Neural cell (in vitro differentiated cells): Measurements from ENCODE around the gene STAC3. TPM values are rescaled to one million over a fixed set of nuclear protein-coding genes. Genes with fewer than 3 reads are reported as not detected.
A peak's percentile ranks its signal among the peaks of the same experiment; 100 is the strongest.

Source experiments
- H2AFZ ChIP-seq: fragments of 200-600, 300-800 bp; sonication (generic), shearing (Covaris generic); 2 replicates; pipeline ENCODE4 v1.6.0; 2014; ENCODE audit warnings: low read depth, mild to moderate bottlenecking, antibody characterized with exemption, low read length, moderate library complexity
- H3F3A ChIP-seq: fragments of 200-600 bp; shearing (Covaris generic); 2 replicates; pipeline ENCODE4 v1.6.1; 2016; ENCODE audit warnings: mild to moderate bottlenecking, moderate library complexity, mixed read lengths, antibody characterized with exemption, low read length; ENCODE audit not compliant: insufficient read depth, poor library complexity, severe bottlenecking
- H3K27ac ChIP-seq: fragments of 200-600, 300-800 bp; sonication (generic), shearing (Covaris generic); 2 replicates; pipeline ENCODE4 v1.5.1; 2014; ENCODE audit warnings: mild to moderate bottlenecking, low read length, moderate library complexity
- H3K27me3 ChIP-seq: fragments of 300-800, 200-600 bp; sonication (generic), shearing (Covaris generic); 2 replicates; pipeline ENCODE4 v1.6.0; 2014; ENCODE audit warnings: mild to moderate bottlenecking, low read depth, low read length, moderate library complexity; ENCODE audit not compliant: insufficient read depth
- H3K36me3 ChIP-seq: fragments of 300-800, 200-600 bp; sonication (generic), shearing (Covaris generic); 2 replicates; pipeline ENCODE4 v1.5.1; 2014; ENCODE audit warnings: mild to moderate bottlenecking, antibody characterized with exemption, low read length, moderate library complexity; ENCODE audit not compliant: insufficient read depth
- H3K4me2 ChIP-seq: fragments of 300-800, 200-600 bp; sonication (generic), shearing (Covaris generic); 2 replicates; pipeline ENCODE4 v1.6.0; 2014; ENCODE audit warnings: mild to moderate bottlenecking, low read length
- H3K4me3 ChIP-seq: fragments of 300-800, 200-600 bp; sonication (generic), shearing (Covaris generic); 2 replicates; pipeline ENCODE4 v1.5.1; 2014; ENCODE audit warnings: mild to moderate bottlenecking, low read length, moderate library complexity
- H3K79me2 ChIP-seq: fragments of 200-600 bp; shearing (Covaris generic); replicated peaks from 2 replicates; pipeline ENCODE4 v1.6.0; 2014; ENCODE audit warnings: mild to moderate bottlenecking, low read length, moderate library complexity; ENCODE audit not compliant: insufficient read depth
- H3K9ac ChIP-seq: fragments of 300-800, 200-600 bp; sonication (generic), shearing (Covaris generic); 2 replicates; pipeline ENCODE4 v1.6.1; 2016; ENCODE audit warnings: mild to moderate bottlenecking, low read length, mixed read lengths
- H3K9me2 ChIP-seq: fragments of 200-600 bp; shearing (Covaris generic); 2 replicates; pipeline ENCODE4 v1.6.1; 2016; ENCODE audit warnings: mild to moderate bottlenecking, low read length, mixed read lengths; ENCODE audit not compliant: insufficient read depth
- H3K9me3 ChIP-seq: fragments of 200-600, 300-800 bp; sonication (generic), shearing (Covaris generic); 2 replicates; pipeline ENCODE4 v1.6.1; 2016; ENCODE audit warnings: mild to moderate bottlenecking, mixed run types, low read length, moderate library complexity, mixed read lengths
- H4K20me1 ChIP-seq: fragments of 200-600 bp; shearing (Covaris generic); 2 replicates; pipeline ENCODE4 v1.6.1; 2016; ENCODE audit warnings: mild to moderate bottlenecking, mixed run types; ENCODE audit not compliant: insufficient read depth
- CTCF ChIP-seq: fragments of 450-650 bp; IDR thresholded peaks from 2 replicates; pipeline ENCODE4 v1.5.1; 2014; ENCODE audit warnings: antibody characterized with exemption, mild to moderate bottlenecking, moderate library complexity; ENCODE audit not compliant: poor library complexity, severe bottlenecking
- EP300 ChIP-seq: fragments of 450-650 bp; conservative IDR thresholded peaks from 2 replicates; pipeline ENCODE4 v1.6.1; 2014; ENCODE audit warnings: antibody characterized with exemption, mild to moderate bottlenecking, moderate library complexity; ENCODE audit not compliant: poor library complexity, severe bottlenecking
- EZH2 ChIP-seq: fragments of 200-600, 300-800 bp; shearing (Covaris generic), sonication (generic); IDR thresholded peaks from 2 replicates; pipeline ENCODE4 v1.6.1; 2014; ENCODE audit warnings: antibody characterized with exemption, low read length, borderline replicate concordance, mild to moderate bottlenecking; ENCODE audit not compliant: insufficient read depth, poor library complexity, severe bottlenecking
- MXI1 ChIP-seq: fragments of 450-650 bp; conservative IDR thresholded peaks from 2 replicates; pipeline ENCODE4 v1.6.1; 2014; ENCODE audit warnings: antibody characterized with exemption, mild to moderate bottlenecking; ENCODE audit not compliant: poor library complexity, severe bottlenecking
- POLR2AphosphoS5 ChIP-seq: IDR thresholded peaks from 2 replicates; pipeline ENCODE4 v1.6.1; 2012
- RAD21 ChIP-seq: fragments of 450-650 bp; conservative IDR thresholded peaks from 2 replicates; pipeline ENCODE4 v1.6.1; 2014; ENCODE audit warnings: antibody characterized with exemption, mild to moderate bottlenecking, moderate library complexity
- REST ChIP-seq: IDR thresholded peaks from 2 replicates; pipeline ENCODE4 v1.6.1; 2012; ENCODE audit warnings: borderline replicate concordance
- SMC3 ChIP-seq: fragments of 450-650 bp; conservative IDR thresholded peaks from 2 replicates; pipeline ENCODE4 v1.6.1; 2014; ENCODE audit warnings: antibody characterized with exemption, mild to moderate bottlenecking, moderate library complexity; ENCODE audit not compliant: poor library complexity
- TAF1 ChIP-seq: IDR thresholded peaks from 2 replicates; pipeline ENCODE4 v1.6.1; 2012; ENCODE audit warnings: low read depth
- polyA plus RNA-seq: library from polyadenylated mRNA; depleted of rRNA; stranded (reverse); fragments of >200 nt; gene quantifications from 2 replicates; pipeline ENCODE4 v1.2.3, GENCODE V29; 2014

Gene STAC3
- polyA plus RNA-seq, 1 donor from 2014 or later = 1.3 TPM

DNA sequence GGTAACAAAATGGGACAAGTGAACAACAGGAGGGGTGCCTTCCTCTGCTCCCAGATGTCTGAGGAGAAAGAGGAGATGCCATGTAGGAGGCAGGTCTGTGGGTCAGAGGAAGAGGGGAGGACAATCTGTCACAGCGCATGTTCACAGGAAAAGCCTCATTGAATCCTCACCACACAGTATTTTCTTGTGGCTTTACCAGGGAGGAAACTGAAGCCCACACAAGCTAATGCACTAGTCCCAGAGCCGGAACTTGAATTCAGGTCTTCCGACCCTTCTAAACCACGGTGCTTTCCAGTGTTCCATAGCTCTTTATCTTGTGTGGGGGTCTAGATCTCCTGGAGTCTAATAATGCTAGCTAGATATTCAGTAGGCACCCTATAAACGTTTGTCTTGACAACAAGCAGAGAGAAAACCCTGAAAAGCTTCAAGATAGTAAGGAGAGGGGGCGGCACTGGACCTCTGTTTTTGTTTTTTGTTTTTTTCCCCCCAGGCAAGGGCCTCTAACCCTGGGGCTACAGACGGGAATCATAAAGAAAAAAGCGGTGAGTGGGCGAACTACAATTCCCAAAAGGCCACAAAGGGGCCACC, 21.8 kb downstream of the STAC3 start:
- H3K4me3 ChIP-seq = peak overlapping the region; percentile 79
- H3K79me2 ChIP-seq = no peaks in the 10 kb centered on the region
- H3K36me3 ChIP-seq = no peaks in the 10 kb centered on the region
- no peak overlapping the region for H2AFZ ChIP-seq
- no peaks in the 10 kb centered on the region for H3K9me3 ChIP-seq
- H3K9ac ChIP-seq = no peak overlapping the region
- no peaks in the 10 kb centered on the region for H3K9me2 ChIP-seq
- H3F3A ChIP-seq = no peaks in the 10 kb centered on the region
- H3K4me2 ChIP-seq = peak overlapping the region; percentile 31
- peaks cover 38% of the 10 kb centered on the region for H3K27me3 ChIP-seq
- no peaks in the 10 kb centered on the region for H4K20me1 ChIP-seq
- no peak for TF ChIP-seq REST
- no peak for TF ChIP-seq SMC3
- TF ChIP-seq CTCF = no peak
- no peak for TF ChIP-seq EZH2
- no peak for TF ChIP-seq RAD21
- TF ChIP-seq EP300 = no peak
- no peak for TF ChIP-seq TAF1
- no peak for TF ChIP-seq MXI1
- no peak for TF ChIP-seq POLR2AphosphoS5
- H3K27ac ChIP-seq = no peak overlapping the region

DNA sequence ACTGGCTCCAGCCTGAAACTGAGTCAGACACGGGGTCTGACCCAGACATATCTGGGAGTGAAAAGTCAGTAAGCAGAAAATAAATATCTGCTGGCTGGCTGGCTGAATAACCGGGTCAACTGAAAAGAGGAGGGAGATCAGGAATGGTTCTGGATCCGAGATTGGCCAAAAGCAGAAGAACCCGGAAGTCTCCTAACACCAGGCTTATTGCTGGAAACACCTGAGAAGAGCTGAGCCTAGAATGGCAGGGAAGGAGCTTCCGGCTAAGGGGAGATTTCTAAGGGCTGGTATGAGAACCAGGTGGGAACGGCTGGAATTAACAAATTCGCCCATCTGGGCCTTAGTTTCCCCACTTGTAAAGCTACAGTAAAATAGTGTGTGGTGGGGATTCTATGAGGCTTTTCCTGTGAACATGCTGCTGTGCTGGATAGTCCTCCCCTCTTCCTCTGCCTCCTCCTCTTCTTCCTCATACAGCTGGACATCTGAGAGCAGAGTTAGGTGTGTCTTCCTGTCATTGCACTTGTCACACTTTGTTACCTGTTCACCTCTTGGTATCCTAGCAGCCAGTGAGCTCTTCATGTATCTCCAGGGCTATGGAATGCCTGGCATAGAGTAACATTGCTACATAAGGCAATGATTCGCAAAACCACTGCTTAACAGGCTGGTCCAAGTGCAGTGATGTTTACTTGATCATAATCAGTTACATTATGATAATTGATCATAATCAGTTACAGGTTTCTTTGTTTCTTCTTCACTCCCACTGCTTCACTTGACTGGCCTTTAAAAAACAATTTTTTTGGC, 23.5 kb downstream of the STAC3 start:
- Histone ChIP-seq H3K27ac (no peak overlapping the region), H3K79me2 (no peaks in the 10 kb centered on the region), H3K9ac (no peak overlapping the region), H3K36me3 (no peaks in the 10 kb centered on the region), H3K4me3 (no peak overlapping the region), H3K9me2 (no peaks in the 10 kb centered on the region), H3K9me3 (no peaks in the 10 kb centered on the region), H3K4me2 (no peak overlapping the region), H2AFZ (no peak overlapping the region), H4K20me1 (no peaks in the 10 kb centered on the region), H3K27me3 (peaks cover 54% of the 10 kb centered on the region), H3F3A (no peaks in the 10 kb centered on the region)
- TF ChIP-seq POLR2AphosphoS5 (no peak), SMC3 (no peak), TAF1 (no peak), RAD21 (no peak), MXI1 (no peak), EP300 (no peak), REST (no peak)
